Measurements from ENCODE around the gene LONRF2. TPM values are rescaled to one million over a fixed set of nuclear protein-coding genes. Genes with fewer than 3 reads are reported as not detected.

LONRF2 gene
- total RNA-seq, 1 donor from 2014 or later, result 7.6 TPM

DNA sequence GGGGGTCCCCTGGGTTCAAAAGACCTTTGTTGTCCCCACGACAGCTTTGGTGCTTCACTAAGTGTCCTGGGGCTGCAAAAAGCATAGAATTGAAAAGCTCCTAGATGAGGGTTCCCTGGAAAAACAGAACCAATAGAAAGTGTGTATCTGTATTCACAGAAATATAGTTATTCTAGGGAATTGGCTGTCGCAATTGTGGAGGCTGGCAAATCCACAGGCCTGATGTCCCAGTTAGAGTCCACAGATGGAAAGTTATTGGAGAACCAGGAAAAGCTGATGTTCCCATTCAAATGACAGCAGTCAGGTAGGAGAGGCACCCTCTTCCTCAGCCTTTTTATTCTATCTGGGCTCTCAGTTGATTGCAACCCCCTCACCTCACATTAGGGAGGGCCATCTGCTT, 65.5 kb downstream of the LONRF2 start:
- TF ChIP-seq CTCF (IDR thresholded peaks at IDR 0.05), result no peak
- H3K27ac ChIP-seq, result no peak overlapping the region
- no peaks in the 10 kb centered on the region for H3K9me3 ChIP-seq
- no peaks in the 10 kb centered on the region for H3K27me3 ChIP-seq
- no peak overlapping the region for H3K4me3 ChIP-seq
- peaks cover 5 to 10% of the 10 kb centered on the region in 2 donors for H3K4me1 ChIP-seq
- no peak for DNase-seq (ENCODE audit: low spot score in 2 of 2)
- intact Hi-C loops (cut with DNase I), result no loop called here
- H3K36me3 ChIP-seq, result no peaks in the 10 kb centered on the region

GRCh38 chr2:100256416-100256815, 65.9 kb downstream of the LONRF2 start:
- Histone ChIP-seq H3K36me3 (no peaks in the 10 kb centered on the region), H3K9me3 (no peaks in the 10 kb centered on the region), H3K27ac (no peak overlapping the region), H3K4me1 (peaks cover 5 to 10% of the 10 kb centered on the region in 2 donors), H3K27me3 (no peaks in the 10 kb centered on the region), H3K4me3 (no peak overlapping the region)
- TF ChIP-seq CTCF (IDR thresholded peaks at IDR 0.05), result no peak
- intact Hi-C loops (cut with DNase I), result no loop called here
- no peak for DNase-seq (ENCODE audit: low spot score in 2 of 2)

- H3K36me3 ChIP-seq, result no peaks in the 10 kb centered on the region
- no peak overlapping the region for H3K4me3 ChIP-seq
- no peak for DNase-seq (ENCODE audit: low spot score in 2 of 2)
- intact Hi-C loops (cut with DNase I), result no loop called here
- TF ChIP-seq CTCF (IDR thresholded peaks at IDR 0.05), result no peak
- H3K4me1 ChIP-seq, result peaks cover 5 to 10% of the 10 kb centered on the region in 2 donors
- H3K9me3 ChIP-seq, result no peaks in the 10 kb centered on the region
- H3K27me3 ChIP-seq, result no peaks in the 10 kb centered on the region
- H3K27ac ChIP-seq, result no peak overlapping the region
These were observed 67.6 kb downstream of the LONRF2 start for GRCh38 chr2:100254646-100255210.

DNA sequence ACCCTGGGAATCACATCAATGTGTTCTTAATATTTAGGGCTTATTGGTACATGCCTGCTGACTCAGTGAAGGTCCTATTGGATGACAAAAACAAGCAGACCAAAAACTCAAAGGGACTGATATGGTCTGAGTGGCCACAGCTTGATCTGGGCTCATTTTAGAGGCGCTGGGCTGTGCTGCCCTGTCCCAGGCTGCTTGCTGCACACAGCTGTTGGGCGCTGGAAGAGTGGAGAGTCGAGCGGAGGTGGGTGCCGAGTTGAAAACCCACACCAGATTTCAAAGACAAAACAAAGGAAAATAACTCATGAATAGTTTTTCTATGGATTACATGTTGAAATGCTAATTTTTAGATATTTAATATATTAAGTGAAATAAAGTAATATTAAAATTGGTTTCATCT, 68.5 kb downstream of the LONRF2 start:
- Histone ChIP-seq H3K9me3 (no peaks in the 10 kb centered on the region), H3K27ac (no peak overlapping the region), H3K27me3 (no peaks in the 10 kb centered on the region), H3K4me1 (peaks cover 5 to 10% of the 10 kb centered on the region in 2 donors), H3K4me3 (no peak overlapping the region), H3K36me3 (no peaks in the 10 kb centered on the region)
- TF ChIP-seq CTCF (IDR thresholded peaks at IDR 0.05), result no peak
- no peak for DNase-seq (ENCODE audit: low spot score in 2 of 2)
- intact Hi-C loops (cut with DNase I), result no loop called here

DNA sequence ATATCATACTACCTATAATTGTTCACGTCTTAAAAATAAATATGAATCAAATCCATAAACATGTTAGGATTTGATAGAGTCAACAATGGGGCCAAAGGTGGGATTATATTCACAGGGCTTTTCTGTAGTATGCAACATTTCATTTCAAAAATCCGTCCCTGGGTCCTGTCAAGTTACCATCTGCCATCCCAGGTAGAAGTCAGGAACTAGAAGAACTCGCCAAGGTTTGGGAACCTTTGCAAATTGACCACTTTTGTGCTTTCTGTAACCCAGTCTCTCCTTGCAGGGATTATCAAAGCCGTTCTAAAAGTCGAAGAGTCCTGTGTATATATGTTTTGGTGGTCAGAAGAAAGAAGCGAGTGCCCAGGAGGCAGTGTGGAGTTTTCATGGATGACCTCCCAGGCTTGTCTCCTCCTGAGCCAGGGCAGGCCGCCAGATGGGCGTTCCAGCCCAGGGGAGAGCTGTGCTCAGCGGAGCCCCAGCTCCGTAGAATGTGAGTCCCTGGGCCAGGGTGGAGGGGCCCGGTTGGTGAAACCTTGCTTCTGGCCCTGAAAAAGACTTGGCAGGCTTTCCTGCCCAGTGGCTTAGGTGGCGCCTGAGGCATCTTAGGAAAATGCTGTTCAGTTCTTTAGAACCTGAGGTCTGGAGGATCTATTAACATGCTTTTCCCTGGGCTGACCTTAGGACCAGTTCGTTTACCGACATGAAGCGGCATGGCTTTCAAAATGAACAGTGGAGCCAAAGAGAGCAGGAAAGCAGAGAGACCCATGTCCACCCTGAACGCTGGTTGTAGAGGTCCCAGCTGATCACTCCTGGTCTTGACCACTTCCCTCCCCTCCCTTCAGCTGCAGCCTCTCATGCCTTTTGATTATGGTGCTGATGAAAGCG, 69.2 kb downstream of the LONRF2 start:
- no peaks in the 10 kb centered on the region for H3K27me3 ChIP-seq
- no peaks in the 10 kb centered on the region for H3K9me3 ChIP-seq
- intact Hi-C loops (cut with DNase I), result no loop called here
- H3K36me3 ChIP-seq, result no peaks in the 10 kb centered on the region
- no peak for TF ChIP-seq CTCF (IDR thresholded peaks at IDR 0.05)
- peaks cover under 1 to 5% of the 10 kb centered on the region in 2 donors for H3K4me1 ChIP-seq
- no peak overlapping the region for H3K27ac ChIP-seq
- H3K4me3 ChIP-seq, result no peak overlapping the region
- no peak for DNase-seq (ENCODE audit: low spot score in 2 of 2)
